ENCODE data around the gene MCF2L.

Gene MCF2L

DNA sequence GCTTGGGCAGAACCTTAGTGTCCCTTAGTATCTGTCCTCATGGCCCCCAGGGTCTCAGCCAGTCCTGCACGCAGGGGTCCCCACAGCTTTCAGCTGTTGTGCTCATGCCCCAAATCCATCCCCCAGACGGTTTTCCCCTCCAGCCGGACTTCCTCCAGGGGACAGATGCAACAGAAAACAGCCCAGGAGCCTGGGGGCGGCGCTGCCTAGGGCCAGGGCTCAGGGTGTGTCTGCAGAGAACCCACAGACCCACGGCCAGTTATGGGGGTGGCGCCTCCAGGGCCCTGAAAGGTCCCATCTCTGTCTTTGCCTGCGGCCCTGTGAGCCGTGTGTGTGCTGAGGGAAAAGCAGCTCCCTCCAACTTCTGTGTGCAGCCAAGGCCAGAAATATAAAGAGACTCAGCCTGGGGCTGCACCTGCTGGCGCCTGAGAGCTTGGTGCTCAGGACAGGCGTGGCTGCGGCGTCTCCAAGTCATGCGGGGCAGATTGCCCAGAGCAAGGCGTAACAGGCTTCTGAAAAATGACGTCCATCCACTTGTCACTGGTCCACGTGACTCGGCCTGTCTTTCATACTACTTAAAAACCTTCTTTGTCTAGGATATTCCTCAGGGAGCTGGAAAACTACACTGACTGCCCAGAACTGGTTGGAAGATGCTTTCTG lies 114.5 kb downstream of the MCF2L start:
- peak; percentile 48 for DNase-seq (ENCODE audit: low read depth, low spot score)

- DNase-seq (ENCODE audit: low read depth, low spot score) = no peak
Measured at GRCh38 chr13:113084094-113084942, 115.3 kb downstream of the MCF2L start.

GRCh38 chr13:113084943-113085540 lies 116.0 kb downstream of the MCF2L start:
- no peak for DNase-seq (ENCODE audit: low read depth, low spot score)

DNA sequence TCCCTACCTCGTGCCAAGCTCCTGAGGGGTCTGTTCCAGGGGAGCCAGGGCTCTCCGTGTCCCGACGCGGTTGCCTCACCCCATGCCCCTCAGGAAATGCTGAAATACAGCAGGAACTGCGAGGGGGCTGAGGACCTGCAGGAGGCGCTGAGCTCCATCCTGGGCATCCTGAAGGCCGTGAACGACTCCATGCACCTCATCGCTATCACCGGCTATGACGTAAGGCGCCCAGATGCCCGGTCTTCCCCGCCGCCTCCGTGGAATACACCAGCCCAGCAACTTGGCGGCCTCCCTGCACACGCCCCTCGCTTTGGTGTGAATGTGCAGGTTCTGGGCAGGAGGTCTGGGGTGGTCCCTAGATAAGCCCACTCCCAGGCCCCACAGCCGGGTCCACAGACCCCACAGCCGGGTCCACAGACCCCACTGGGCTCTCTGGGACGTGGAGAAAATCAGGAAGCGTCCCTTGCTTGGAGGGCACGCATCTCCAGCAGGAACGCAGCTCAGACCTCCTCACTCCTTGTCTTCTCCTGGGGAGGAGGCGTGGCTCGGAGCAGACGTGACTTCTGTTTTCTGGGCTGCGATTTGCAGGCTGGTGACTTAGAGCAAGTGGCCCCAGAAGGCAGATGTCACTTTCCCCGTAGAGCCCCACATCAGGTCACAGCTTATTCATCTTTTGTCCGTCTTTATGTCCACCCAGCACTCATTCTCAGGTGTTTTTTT lies 117.2 kb downstream of the MCF2L start:
- DNase-seq (ENCODE audit: low read depth, low spot score) = no peak

GRCh38 chr13:113086991-113087922 lies 118.2 kb downstream of the MCF2L start:
- DNase-seq (ENCODE audit: low read depth, low spot score) = no peak

GRCh38 chr13:113087923-113088690 lies 119.1 kb downstream of the MCF2L start:
- no peak for DNase-seq (ENCODE audit: low read depth, low spot score)

DNA sequence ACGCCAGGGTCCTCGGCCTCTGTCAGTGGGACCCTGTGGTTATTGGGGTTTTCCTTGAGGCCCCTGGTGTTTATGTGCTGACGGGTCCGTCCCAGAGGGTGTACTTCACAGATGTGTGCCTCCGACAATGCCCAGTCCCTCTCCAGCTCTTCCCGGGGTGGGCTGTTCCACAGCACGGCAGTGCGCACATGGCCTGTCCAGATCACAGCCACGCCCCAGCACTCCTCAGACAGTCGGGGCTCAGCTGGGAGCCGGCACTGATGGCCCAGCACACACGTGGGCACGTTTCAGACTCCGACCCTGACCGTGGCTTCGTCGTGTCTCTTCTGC lies 119.6 kb downstream of the MCF2L start:
- DNase-seq (ENCODE audit: low read depth, low spot score) = no peak

- DNase-seq (ENCODE audit: low read depth, low spot score) = no peak
Measured at GRCh38 chr13:113089693-113090414, 120.8 kb downstream of the MCF2L start.

GRCh38 chr13:113090415-113090770 lies 121.4 kb downstream of the MCF2L start:
- no peak for DNase-seq (ENCODE audit: low read depth, low spot score)

DNA sequence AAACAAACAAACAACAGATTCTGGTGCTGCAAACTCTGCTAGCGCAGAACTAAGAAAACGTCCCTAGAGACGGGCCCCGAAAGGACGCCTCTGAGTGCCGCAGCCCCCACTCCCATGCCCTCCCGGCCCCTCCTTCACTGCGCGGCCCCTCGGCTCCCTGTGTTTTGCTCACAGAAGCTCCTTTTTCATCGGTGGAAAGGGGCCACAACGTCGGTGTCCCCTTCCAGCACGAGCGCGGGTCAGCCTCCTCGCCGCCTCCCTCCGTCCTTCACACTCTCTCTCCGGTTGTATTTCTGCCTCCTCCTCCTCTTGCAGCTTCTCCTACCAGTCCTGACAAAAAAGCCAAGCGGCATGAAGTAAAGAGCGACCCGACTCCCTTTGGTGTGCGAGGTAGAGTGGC lies 121.8 kb downstream of the MCF2L start:
- no peak for DNase-seq (ENCODE audit: low read depth, low spot score)

- no peak for DNase-seq (ENCODE audit: low read depth, low spot score)
Measured at GRCh38 chr13:113091211-113091771, 122.3 kb downstream of the MCF2L start.

- no peak for DNase-seq (ENCODE audit: low read depth, low spot score)
Measured at GRCh38 chr13:113091891-113092775, 123.1 kb downstream of the MCF2L start.

DNA sequence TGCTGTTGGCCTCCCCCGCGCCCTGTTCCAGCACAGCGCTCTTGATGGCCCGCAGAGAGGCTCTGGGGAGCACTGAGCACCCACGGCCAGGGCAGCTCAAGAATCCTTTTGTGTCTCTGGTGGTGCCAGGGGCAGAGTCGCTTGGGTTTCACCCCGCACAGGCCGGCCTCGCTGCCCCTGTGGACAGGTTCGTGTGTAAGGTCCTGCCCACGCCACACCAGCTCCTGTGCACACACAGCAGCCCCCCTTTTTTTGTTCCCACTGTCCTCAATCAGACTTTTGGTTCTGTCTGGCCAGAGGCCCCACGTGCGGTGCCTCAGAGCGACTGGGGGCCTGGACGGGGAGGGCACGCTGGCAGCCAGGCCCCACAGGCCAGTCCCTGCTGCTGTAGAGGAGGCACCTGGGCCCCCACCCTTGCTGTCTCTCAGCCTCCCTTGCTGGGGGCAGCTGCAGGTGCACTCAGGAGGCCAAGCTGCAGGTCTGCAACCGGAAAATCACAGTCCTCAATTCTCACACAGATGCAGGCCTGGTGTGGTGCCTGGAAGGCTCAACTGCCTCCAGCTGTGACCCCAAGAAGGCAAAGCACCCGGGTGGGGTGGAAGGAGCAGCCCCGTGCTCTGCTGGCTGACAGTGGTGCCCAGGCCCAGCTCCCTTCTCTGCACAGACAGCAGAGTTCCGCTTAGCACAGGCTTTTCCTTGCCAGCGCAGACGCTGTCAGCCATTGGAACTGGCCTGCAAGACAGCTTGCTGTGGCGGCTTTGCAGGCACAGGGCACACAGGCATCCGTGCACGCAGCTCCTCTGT lies 124.0 kb downstream of the MCF2L start:
- DNase-seq (ENCODE audit: low read depth, low spot score) = no peak

- DNase-seq (ENCODE audit: low read depth, low spot score) = no peak
Measured at GRCh38 chr13:113093580-113094409, 124.8 kb downstream of the MCF2L start.

DNA sequence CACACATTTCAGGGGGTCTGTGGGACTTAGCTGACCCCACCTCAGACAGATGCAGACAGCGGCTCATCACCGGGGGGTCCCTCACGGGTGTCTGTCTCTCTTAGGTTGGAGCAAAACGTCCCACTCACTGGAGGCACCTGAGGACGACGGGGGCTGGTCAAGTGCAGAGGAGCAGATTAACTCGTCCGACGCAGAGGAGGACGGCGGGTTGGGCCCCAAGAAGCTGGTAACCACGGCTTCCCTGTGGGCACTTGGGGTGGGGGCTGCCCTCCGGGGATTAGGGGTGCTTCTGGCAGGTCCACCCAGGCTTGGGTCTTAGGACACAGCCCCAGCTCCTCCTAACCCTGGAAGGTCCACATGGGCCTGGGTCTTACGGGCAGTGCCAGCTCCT lies 125.4 kb downstream of the MCF2L start:
- no peak for DNase-seq (ENCODE audit: low read depth, low spot score)

GRCh38 chr13:113095146-113096051 lies 126.4 kb downstream of the MCF2L start:
- DNase-seq (ENCODE audit: low read depth, low spot score) = no peak

All from astrocyte of the hippocampus (primary cell).